HepG2 (cell line): ENCODE results near the gene NDUFB3. TPM values are rescaled to one million over a fixed set of nuclear protein-coding genes. Genes with fewer than 3 reads are reported as not detected.
A peak's percentile ranks its signal among the peaks of the same experiment; 100 is the strongest.

Experiments
- ATAD3A ChIP-seq: sonication (generic); formaldehyde crosslinking; IDR thresholded peaks from 2 replicates; pipeline ENCODE4 v1.4.0; 2020; ENCODE audit warnings: missing genetic modification reagents
- CCDC6 ChIP-seq: sonication (generic); formaldehyde crosslinking; IDR thresholded peaks from 2 replicates; pipeline ENCODE4 v1.8.1; 2022; ENCODE audit warnings: mild to moderate bottlenecking, missing genetic modification reagents, moderate library complexity
- CERS6 ChIP-seq: sonication (generic); formaldehyde crosslinking; IDR thresholded peaks from 2 replicates; pipeline ENCODE4 v1.5.0; 2020; ENCODE audit warnings: missing genetic modification reagents
- E2F2 ChIP-seq: sonication (generic); formaldehyde crosslinking; IDR thresholded peaks from 2 replicates; pipeline ENCODE4 v1.4.0; 2020; ENCODE audit warnings: missing genetic modification reagents, borderline replicate concordance
- ELF1 ChIP-seq: sonication (generic); formaldehyde crosslinking; IDR thresholded peaks from 2 replicates; pipeline ENCODE4 v1.4.0; 2020; ENCODE audit warnings: missing genetic modification reagents
- ETS1 ChIP-seq: sonication (generic); formaldehyde crosslinking; IDR thresholded peaks from 2 replicates; pipeline ENCODE4 v1.4.0; 2020; ENCODE audit warnings: missing genetic modification reagents
- HOXA7 ChIP-seq: sonication (generic); formaldehyde crosslinking; IDR thresholded peaks from 2 replicates; pipeline ENCODE4 v1.8.1; 2022; ENCODE audit warnings: mild to moderate bottlenecking, missing genetic modification reagents, moderate library complexity
- PPARG ChIP-seq: conservative IDR thresholded peaks from 2 replicates; pipeline ENCODE4 v1.6.1; 2016; ENCODE audit warnings: missing biosample characterization, missing genetic modification reagents
- RAD21 ChIP-seq: fragments of 450-650 bp; formaldehyde crosslinking; IDR thresholded peaks from 2 replicates; pipeline ENCODE4 v1.5.0; 2020; ENCODE audit warnings: mild to moderate bottlenecking
- RBM22 ChIP-seq: fragments of 200-400 bp; formaldehyde crosslinking; optimal IDR thresholded peaks from 2 replicates; pipeline ENCODE3; 2017; ENCODE audit warnings: mild to moderate bottlenecking, low read length, moderate library complexity
- SAP130 ChIP-seq: IDR thresholded peaks from 2 replicates; pipeline ENCODE4 v1.6.1; 2016; ENCODE audit warnings: low read depth
- SKIL ChIP-seq: sonication (generic); formaldehyde crosslinking; IDR thresholded peaks from 2 replicates; pipeline ENCODE4 v1.8.0; 2022; ENCODE audit warnings: missing genetic modification reagents, mild to moderate bottlenecking, moderate library complexity, borderline replicate concordance
- TBX2 ChIP-seq: sonication (generic); formaldehyde crosslinking; IDR thresholded peaks from 2 replicates; pipeline ENCODE4 v1.5.0; 2020; ENCODE audit warnings: missing genetic modification reagents, mild to moderate bottlenecking, borderline replicate concordance
- TRIM22 ChIP-seq: fragments of 450-650 bp; IDR thresholded peaks from 2 replicates; pipeline ENCODE4 v1.6.1; 2017
- TRIM24 ChIP-seq: sonication (generic); formaldehyde crosslinking; IDR thresholded peaks from 2 replicates; pipeline ENCODE4 v1.8.0; 2022; ENCODE audit warnings: mild to moderate bottlenecking, missing genetic modification reagents
- ZKSCAN8 ChIP-seq: IDR thresholded peaks from 2 replicates; pipeline ENCODE4 v1.6.1; 2016; ENCODE audit warnings: borderline replicate concordance, missing genetic modification reagents, missing compliant biosample characterization
- ZNF530 ChIP-seq: sonication (generic); formaldehyde crosslinking; IDR thresholded peaks from 2 replicates; pipeline ENCODE4 v1.5.0; 2020; ENCODE audit warnings: low read depth, mild to moderate bottlenecking, missing genetic modification reagents
- ZNF605 ChIP-seq: sonication (generic); formaldehyde crosslinking; IDR thresholded peaks from 2 replicates; pipeline ENCODE4 v1.8.0; 2022; ENCODE audit warnings: mild to moderate bottlenecking, missing genetic modification reagents
- polyA plus RNA-seq, 8 experiments: library from polyadenylated mRNA; depleted of rRNA in 3 of 8; stranded (reverse) in 7 of 8; unstranded in 1 of 8; fragments of >200 nt; fragmentation: Illumina TruSeq in 4 of 8; extraction: Trizol in 4 of 8; gene quantifications; 2 replicates each; pipeline versions ENCODE4 v1.2.1 to v1.2.3, GENCODE V29; 2011 to 2016; ENCODE audit warnings: low read depth in 4 of 8, missing spikeins in 1 of 8, mixed read lengths in 1 of 8; ENCODE audit not compliant: insufficient read depth in 1 of 8
- total RNA-seq, 5 experiments: library from RNA; depleted of rRNA; stranded (reverse); fragments of >200 nt; fragmentation: Illumina TruSeq; extraction: Trizol; gene quantifications; 2 replicates each; pipeline ENCODE4 v1.2.3, GENCODE V29; 2016; ENCODE audit warnings: low read depth in 1 of 5

Gene NDUFB3
- total and polyA plus RNA-seq, 2 of the 13 experiments (the other 11 are each of a cell fraction or from before 2014, with no cell fraction given): 50.7 to 159 TPM

- TF ChIP-seq TRIM22: no peak
- peak; percentile 78 for TF ChIP-seq PPARG (CRISPR knock-in tag)
- TF ChIP-seq HOXA7 (CRISPR knock-in tag): peak; percentile 95; the same call in 1 of the 2 replicates
- peak; percentile 98 for TF ChIP-seq ZNF605 (CRISPR knock-in tag)
- TF ChIP-seq RAD21 (CRISPR knock-in tag): peak; percentile 51
- peak; percentile 67 for TF ChIP-seq SKIL (CRISPR knock-in tag)
- TF ChIP-seq CCDC6 (CRISPR knock-in tag): peak; percentile 58
- peak; percentile 74 for TF ChIP-seq TBX2 (CRISPR knock-in tag)
- TF ChIP-seq RBM22: peak; percentile 83
- no peak for TF ChIP-seq ZNF530 (CRISPR knock-in tag)
- peak; percentile 98 for TF ChIP-seq SAP130 (CRISPR knock-in tag)
- TF ChIP-seq ELF1 (CRISPR knock-in tag): peak; percentile 88
- peak; percentile 83; the same call in 1 of the 2 replicates for TF ChIP-seq ZKSCAN8 (CRISPR knock-in tag)
- TF ChIP-seq E2F2 (CRISPR knock-in tag): no peak
- TF ChIP-seq ETS1 (CRISPR knock-in tag): no peak
- no peak; the same call in 1 of the 2 replicates for TF ChIP-seq ATAD3A (CRISPR knock-in tag)
- no peak for TF ChIP-seq TRIM24 (CRISPR knock-in tag)
- TF ChIP-seq CERS6 (CRISPR knock-in tag): no peak
These were observed at the start of gene NDUFB3, which contains the start of gene HYCC2 (continued) for GRCh38 chr2:201071479-201072200.
